Epidermal melanocyte (primary cell): ENCODE results near the gene BSG.
"Not testable (repeated sequence)": the region's sequence is repeated elsewhere in the genome, so short reads cannot be mapped to it uniquely, and the experiment has no call there.

Experiments
- DNase-seq: peaks from one replicate; pipeline ENCODE4 v3.0.0; 2011; ENCODE audit warnings: low spot score; ENCODE audit not compliant: insufficient read length

BSG gene

DNA sequence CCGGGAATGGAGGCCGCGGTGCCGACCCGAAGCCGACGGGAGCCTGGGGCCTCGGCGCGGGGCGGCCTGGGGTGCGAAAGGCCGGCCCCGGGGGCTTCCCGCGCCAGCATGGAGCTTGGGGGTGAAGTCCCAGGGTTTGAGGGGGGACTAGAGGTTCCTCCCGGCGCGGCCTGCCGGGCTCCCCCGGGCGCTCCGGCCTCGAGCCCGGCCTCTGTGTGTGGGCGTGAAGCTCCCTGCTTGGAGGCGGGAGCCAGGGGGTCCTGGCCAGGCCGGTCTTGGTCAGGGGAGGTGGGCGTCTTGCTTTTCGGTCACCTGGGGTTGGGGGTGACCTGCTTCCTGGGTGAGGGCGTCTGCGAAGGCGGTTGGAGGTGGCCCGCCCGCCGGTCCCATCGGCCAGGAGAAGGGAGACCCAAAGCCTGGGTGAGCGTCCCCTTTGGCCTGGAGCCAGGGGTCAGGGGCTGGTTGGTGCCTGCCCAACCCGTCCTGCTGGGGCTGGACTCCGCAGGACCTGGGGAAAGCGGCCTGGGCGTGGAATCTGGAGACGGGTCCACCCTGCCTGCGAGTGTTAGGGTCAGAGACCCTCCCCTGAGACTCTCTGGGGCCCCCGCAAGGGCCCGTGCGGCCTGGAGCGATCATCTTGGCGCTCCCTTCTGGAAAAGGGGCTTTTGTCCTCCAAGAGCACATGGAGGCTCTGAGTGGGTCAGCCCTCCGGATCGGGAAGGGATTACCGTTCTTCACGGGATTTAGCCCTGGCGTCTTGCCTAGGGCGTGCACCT, 535 bp downstream of the BSG start:
- peak; percentile 64 for DNase-seq

DNA sequence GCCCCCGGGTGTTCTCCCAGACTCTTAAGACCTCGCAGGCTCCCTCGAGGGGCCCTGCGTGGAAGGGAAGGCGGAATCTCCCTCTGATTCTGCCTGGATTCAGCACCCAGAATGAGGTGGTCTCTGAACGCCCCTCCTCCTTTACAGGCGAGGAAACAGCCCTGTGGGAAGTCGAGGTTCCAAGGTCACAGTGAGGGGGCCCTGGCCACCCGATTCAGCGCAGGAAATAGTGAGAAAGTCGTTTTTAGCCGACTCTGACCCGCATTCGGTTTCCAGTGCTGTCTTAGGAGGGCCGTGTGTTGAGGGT, 1.1 kb downstream of the BSG start:
- no peak for DNase-seq

GRCh38 chr19:574658-575526, 2.5 kb downstream of the BSG start:
- DNase-seq: peak; percentile 63

DNA sequence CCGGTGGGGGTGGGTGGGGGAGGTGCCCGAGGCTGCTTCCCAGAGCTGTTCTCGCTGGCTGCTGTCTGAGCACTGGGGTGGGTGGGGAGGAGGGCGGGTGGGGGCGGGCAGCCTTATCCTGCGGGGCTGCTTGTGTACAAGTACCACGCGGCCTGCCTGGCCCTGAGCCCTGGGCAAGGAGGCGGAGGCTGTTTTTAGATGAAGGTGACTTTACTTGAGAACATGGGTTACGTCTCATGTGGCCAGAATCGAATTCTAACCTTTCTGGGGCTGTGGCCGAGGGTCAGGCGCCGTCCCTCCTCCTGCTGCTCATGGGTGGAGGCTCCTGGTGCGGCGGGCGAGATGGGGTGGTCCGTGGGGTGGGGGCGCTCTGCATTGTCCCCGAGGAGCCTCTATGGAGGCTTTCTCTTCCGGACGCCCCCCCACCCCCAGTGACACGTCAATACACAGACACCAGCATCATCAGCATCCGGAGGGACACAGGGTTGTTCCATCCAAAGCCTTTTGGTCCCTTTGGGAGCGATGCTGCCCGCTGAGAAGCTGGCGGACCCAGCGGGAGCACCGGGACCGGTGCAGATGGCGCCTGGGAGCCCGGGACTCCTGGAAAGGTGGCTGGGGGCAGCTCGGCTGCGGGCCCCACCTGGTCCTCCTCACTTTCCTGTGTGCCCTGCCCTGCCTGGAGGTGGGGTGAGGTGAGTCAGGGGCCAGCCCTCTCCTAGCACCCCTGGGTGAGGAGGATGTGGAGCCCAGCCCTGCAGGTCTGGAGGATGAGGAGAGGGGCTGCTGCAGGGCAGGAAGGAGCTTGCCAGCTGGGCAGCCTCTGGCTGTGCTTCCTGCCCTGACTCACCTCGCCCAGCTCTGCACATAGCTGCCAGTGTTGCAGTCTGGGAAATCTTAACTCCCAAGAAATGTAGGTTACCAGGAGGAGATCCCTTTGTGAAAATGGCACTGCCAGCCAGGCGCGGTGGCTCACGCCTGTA, 3.4 kb downstream of the BSG start:
- DNase-seq: no peak

DNA sequence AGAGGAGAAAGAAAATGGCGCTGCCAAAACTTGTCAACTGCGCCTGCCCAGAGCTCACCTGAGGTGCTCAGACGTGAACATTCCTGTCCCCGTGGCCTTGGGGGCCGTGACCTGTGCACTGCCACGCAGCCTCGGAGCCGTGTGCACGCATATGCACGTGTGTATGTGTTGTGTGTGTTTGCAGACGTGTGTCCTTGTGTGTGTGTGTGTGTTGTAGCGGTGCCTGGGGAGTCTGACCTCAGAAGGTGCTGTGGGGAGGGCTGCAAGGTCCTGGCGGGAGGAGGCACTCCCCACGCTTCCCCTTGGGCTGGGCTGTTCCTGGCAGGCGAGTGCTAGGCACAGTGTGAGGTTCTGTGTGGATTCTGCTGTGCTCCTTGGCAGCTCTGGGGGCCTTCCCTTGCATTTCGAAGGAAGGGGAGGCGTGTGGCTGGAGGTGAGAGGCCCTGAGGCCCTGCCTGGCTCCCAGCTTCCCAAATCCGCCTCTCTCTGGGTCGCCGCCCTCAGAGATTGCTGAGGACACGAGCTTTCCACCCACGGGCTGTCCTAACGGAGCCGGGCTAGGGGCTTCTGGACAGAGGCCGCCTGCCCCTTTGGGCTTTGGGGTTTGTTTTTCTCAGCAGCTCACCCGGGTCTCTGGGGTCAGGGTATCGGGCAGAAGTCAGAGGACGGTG, 4.5 kb downstream of the BSG start:
- no peak for DNase-seq

- DNase-seq: no peak
Observed at GRCh38 chr19:577439-578392, 5.3 kb downstream of the BSG start.

DNA sequence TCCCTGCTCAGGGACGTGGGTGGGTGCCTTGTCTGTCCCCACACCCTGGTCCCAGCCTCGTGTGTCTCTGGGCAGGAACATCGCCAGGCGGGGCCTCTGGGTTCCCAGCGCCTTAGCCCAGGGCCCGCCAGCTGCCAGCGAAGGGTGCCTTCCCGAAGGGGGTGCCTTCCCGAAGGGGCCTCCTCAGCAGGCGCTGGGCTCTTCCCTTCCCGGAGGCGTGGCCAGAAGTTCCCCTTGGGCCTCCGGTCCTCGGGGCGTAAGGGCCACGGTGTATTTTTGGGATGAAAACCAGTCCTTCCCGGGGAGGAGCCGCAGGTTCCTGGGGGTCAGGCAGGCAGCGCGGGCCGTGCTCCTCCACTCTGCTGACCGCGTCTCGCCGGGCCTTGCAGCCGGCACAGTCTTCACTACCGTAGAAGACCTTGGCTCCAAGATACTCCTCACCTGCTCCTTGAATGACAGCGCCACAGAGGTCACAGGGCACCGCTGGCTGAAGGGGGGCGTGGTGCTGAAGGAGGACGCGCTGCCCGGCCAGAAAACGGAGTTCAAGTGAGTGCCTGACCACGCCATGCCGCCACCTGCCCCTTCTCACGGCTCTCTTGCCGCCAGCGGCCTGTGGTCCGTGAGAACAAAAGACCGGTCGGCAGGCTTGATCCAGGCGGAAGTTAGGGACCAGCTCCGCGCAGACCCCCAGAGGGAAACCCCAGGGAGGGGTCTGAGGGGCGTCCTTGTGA, 6.9 kb downstream of the BSG start:
- DNase-seq: no peak

DNA sequence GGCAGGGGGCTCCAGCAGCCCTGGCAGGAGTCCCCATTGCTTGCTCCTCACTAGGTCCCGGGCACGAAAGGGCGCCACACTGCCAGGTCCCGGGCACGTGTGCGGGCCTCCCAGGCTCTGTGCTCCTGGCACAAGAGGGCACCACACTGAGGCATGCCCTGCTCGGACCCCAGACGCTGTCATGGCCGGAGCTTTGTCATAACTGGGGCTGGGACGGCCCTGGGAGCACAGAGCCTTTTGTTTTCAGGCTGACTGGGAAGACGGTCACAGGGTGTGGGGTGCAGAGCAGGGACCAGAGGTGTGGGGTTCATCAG, 7.4 kb downstream of the BSG start:
- no peak for DNase-seq

DNA sequence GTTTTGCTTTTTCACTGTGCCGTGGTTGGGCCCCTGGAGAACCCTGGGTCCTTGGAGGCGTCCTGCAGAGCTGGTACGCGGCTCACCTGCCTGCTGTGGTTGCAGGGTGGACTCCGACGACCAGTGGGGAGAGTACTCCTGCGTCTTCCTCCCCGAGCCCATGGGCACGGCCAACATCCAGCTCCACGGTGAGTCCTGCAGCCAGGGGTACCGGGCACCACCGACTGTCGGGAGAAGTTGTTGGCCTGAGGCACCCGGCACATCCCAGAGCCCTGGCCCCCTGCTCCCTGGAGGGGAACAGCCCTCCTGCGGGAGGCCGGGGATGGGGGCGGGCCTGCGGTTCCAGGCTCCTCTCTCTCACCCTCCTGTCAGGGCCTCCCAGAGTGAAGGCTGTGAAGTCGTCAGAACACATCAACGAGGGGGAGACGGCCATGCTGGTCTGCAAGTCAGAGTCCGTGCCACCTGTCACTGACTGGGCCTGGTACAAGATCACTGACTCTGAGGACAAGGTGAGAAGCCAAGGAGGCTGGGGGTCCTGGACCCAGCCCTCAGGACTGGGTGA, 8.0 kb downstream of the BSG start:
- DNase-seq: no peak

DNA sequence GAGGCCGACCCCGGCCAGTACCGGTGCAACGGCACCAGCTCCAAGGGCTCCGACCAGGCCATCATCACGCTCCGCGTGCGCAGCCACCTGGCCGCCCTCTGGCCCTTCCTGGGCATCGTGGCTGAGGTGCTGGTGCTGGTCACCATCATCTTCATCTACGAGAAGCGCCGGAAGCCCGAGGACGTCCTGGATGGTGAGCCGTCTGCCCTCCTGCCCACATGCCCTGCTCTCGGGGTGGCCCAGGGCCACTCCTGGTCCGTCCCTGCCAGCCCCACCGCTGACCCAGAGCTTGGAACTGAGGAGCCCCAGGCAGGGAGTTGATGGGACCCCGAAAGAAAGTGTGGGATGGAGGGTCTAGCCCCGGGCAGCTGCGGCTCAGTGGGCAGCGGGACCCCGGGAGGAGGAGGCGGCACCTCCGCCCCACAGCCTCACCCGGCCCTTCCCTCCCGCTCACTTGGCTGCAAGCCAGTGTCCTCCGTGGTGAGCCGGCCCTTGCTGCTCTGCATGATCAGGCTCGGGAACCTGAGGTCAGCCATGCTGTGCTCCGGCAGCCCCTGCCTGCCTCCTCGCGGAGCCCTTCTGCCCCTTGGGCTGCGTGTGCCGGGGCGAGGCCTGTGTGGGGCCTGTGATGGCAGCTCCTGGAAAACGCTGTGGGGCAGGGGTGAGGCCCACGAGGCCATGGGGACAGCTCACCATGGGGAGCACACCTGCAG, 9.2 kb downstream of the BSG start:
- DNase-seq: no peak

DNA sequence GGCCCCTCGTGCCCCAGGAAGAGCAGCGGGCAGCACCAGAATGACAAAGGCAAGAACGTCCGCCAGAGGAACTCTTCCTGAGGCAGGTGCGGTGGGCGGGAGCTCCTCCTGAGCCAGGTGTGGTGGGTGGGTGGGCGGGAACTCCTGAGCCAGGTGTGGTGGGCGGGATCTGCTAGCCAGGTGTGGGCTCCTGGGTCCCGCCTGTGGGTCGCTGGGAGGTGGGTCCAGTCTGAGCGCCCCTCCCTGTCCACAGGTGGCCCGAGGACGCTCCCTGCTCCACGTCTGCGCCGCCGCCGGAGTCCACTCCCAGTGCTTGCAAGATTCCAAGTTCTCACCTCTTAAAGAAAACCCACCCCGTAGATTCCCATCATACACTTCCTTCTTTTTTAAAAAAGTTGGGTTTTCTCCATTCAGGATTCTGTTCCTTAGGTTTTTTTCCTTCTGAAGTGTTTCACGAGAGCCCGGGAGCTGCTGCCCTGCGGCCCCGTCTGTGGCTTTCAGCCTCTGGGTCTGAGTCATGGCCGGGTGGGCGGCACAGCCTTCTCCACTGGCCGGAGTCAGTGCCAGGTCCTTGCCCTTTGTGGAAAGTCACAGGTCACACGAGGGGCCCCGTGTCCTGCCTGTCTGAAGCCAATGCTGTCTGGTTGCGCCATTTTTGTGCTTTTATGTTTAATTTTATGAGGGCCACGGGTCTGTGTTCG, 10.3 kb downstream of the BSG start:
- no peak for DNase-seq

GRCh38 chr19:583198-583967, 11.0 kb downstream of the BSG start:
- DNase-seq: no peak

DNA sequence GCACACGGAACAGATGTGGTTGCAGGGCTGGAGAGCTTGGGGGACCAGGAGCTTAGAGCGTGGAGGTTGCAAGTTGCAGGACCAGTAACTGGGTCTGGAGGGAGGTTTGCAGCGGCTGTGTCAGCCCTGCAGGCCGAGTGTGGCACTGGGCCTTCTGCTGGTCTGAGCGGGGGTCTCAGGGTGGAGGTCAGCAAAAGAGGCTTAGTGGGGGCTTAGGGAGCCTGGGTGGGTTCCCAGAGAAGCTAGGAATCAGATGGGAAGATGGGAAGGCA, 11.5 kb downstream of the BSG start:
- DNase-seq: no peak

DNA sequence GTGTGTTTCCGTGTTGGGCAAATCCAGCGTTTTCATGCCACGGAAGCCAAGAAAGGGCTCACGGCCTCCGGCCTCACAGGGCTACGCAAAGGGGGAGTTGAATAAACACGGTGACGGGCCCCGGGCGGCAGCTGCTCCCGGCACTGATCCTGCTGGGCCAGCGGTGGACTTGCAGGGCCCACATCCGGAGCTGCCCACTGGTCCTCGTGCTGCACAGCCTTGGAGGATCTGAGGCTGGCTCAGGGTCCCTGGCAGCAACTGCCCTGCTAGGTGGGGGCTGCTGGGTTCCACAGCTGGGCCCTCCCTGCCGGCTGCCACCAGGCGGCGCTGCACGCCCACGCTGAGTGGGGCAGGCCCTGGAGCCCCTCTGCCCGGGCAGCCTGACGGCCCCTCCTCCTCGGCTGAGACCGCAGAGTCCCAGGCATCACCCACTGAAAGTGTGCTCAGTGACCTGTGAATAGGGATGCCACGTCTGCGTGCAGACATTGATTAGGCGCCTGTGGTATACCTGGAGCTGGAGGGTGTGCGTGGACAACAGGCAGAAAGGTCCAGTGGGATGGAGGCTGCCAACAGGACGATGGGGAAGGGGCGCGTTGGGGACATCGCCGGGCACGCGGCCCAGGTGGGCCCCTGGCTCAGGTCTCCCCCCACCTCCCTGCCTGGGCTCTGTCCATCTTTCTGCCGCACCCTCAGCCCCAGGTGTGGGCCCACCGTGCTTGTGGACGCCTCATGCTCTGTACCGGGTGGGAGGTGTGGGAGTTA, 12.0 kb downstream of the BSG start:
- peak; percentile 55 for DNase-seq

DNA sequence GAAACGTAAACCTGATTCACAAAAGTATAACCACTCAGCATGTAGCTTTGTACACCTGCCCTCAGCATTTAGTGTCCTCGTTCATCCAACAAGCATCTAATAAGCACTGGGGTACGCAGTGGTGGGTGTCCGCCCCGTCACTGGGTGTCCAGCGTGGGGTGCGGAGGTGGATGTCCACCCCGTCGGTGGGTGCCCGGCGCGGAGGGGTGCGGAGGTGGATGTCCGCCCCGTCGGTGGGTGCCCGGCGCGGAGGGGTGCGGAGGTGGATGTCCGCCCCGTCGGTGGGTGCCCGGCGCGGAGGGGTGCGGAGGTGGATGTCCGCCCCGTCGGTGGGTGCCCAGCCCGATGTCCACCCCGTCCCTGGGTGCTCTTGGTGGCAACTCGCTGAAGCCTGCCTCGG, 12.8 kb downstream of the BSG start:
- not testable (repeated sequence) for DNase-seq

- DNase-seq: no peak
Observed at GRCh38 chr19:585551-586110, 13.2 kb downstream of the BSG start.
